Smooth muscle cell of the brain vasculature (primary cell): Measurements from ENCODE around the gene ANKRD11.
A peak's percentile ranks its signal among the peaks of the same experiment; 100 is the strongest.

Source experiments
- DNase-seq: peaks from one replicate; pipeline ENCODE4 v3.0.0-alpha.2; 2012; ENCODE audit warnings: low read depth, low spot score

The ANKRD11 gene

GRCh38 chr16:89349947-89350633, 140.3 kb downstream of the ANKRD11 start:
- no peak for DNase-seq

DNA sequence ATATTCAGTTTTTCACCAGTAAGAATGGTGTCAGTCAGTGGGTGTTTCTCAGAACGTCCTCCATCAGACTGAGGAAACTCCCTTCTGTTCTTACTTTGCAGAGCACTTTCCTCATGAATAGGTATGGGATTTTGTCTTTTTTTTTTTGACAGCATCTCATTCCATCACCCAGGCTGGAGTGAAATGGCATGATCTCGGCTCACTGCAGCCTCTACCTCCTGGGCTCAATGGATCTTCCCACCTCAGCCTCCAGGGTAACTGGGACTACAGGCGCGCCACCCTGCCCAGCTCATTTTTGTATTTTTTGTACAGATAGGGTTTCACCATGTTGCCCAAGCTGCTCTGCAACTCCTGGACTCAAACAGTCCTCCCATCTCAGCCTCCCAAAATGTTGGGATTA, 142.6 kb downstream of the ANKRD11 start:
- DNase-seq: no peak

DNA sequence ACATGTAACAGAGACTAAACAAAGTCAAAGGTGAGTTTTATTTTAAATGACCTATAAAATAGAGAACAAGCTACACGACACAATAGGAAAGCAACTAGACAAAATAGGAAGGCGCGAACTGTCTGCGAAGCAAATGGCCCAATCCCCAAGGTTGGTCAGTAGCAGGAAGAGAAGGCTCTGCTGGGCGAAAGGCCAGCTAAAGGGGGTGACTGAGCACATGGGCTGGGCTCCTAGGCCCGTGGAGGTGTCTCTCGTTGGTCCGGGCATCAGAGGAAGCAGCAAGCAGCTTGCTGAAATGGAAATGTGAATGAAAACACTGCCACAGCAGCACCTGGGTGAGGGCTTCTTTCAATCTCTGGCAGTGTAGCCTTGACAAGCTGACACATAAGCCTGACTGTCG, 143.5 kb downstream of the ANKRD11 start:
- DNase-seq: no peak

- no peak for DNase-seq
Measured at GRCh38 chr16:89345642-89346150, 144.7 kb downstream of the ANKRD11 start.

GRCh38 chr16:89344846-89345611, 145.3 kb downstream of the ANKRD11 start:
- no peak for DNase-seq

GRCh38 chr16:89344458-89344834, 145.9 kb downstream of the ANKRD11 start:
- no peak for DNase-seq

DNA sequence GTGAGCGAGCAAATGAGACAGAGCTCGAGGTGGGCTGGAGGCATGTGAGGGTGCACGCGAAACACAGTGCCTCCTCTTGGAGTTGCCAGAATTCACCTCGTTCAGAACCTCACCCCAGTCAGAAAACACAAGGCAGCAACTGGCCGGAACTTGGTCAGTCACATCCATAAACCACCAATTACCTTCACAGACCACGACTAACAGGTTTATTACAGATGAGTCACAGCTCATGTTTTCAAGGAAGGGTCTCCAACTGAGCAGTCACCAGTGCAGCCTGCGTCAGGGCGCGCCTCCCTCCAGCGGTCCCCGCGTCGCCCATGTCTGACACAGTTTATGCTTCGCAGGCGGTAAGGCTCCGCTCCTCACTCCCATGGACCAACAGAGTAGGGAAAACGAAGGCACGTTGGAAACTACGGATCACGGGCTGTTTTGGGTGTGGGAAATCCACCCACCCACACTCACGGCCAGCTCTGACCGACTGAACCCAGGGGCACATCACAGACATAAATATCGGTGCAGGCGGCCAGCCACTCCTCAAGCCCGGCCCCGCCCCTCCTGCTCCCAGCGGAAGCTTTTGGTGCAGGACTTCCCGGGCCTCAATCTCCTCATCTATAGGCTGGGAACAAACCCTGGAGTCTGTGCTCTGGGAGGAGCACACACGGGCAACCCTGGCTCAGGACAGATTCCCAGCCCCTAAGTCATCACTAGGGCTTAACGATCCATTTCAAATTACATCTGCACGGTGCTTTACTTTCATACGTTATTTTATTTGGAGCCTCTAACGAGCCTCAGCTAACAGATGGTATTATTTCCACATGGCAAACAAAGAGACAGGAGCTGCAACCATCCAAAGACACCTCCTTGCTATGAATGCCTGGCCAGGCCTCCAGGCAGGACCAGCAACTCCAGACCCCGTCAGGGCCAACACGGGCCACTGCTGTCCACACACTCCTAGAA, 146.6 kb downstream of the ANKRD11 start:
- no peak for DNase-seq

DNA sequence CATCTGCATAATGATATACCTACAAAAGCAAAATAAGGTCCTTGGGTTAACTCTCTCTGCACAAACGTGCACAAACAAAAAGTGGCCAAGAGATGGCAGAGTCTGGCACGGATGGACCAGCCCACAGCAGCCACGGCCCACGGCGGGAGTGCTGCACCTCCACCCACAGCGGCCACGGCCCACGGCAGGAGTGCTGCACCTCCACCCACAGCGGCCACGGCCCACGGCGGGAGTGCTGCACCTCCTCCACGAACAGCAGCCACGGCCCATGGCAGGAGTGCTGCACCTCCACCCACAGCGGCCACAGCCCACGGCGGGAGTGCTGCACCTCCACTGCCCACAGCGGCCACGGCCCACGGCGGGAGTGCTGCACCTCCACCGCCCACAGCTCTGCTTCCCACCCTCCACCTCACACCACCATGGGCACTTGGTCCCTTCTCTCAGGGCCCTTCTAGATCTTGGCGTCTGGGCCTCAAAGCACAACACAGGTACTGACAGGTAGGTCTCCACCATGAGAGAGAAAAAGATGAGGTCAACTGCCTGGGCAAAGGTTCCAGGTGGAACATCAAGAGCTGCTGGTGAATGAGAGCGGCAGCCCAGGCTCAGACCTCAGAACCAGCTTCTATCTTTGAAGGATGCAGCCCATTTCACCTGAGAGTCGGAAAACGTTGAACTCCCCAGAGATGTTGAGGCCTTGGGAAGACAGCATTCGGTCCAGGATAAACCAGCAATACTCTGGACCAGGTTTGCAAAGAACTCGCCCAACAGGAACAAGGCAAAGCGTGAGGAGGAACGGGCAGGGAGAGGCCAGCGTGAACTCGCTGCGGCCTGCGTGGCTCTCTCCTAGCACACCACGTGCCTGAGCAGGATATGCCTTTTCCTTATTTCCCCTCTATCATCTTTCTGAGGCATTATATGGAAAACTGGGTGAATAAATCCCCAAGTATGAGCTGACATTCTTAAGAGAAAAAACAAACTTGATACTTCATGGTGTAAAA, 148.4 kb downstream of the ANKRD11 start:
- no peak for DNase-seq

- DNase-seq: no peak
Measured at GRCh38 chr16:89341279-89341678, 149.1 kb downstream of the ANKRD11 start.

DNA sequence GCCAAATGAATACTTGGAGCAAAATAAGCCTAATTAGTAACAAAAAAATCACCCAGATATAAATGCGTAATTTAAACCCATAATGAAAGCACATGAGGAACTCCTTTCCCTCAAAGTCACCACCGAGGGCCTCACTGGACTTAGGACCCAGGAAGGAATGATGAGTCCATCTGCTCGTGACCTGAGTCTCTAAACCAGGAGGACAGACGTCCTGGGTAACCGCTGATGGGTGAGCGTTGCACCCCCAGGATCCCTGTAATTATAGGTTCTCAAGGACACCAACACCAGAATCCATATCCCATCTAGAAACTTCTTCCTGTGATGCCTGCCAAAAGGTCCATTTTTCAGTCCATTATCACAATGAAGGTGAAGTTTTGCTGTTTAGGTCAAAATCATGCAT, 151.5 kb downstream of the ANKRD11 start:
- no peak for DNase-seq

GRCh38 chr16:89337965-89338364, 152.4 kb downstream of the ANKRD11 start:
- no peak for DNase-seq

DNA sequence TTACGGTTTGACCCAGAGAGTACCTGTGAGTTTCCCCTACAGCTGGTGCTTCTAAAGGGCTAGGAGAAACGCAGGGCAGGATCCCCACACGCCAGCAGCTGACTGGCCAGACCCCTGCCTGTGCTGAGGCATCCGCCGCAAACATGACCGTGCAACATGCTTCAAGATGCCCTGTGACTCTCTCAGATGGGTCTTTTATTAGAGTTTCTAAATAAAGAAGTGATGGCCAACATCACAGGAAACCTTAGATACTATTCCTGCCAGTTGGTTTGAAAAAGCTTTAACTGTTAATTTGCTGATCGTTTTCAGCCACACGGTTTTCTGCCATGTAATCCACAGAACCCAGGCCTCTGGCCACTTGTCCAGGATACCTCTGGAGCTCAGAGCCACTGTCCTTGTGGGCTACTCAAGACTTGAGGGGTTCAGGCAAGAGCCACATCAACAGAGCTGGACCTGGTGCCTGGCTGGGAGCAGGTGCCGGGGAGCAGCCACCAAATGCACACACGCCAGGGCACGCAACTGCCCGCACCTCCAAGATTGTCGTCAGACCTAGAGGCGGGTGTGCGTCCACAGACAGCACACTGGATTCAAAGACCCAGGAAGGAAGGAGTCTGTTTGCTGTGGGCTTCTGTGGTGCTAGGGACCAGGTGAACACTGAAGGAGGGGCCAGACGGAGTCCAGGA, 154.4 kb downstream of the ANKRD11 start:
- DNase-seq: no peak

GRCh38 chr16:89334988-89335802, 155.2 kb downstream of the ANKRD11 start:
- no peak for DNase-seq

- DNase-seq: no peak
Measured at GRCh38 chr16:89334461-89334860, 155.9 kb downstream of the ANKRD11 start.

GRCh38 chr16:89334050-89334449, 156.3 kb downstream of the ANKRD11 start:
- no peak for DNase-seq

- peak; percentile 72 for DNase-seq
Measured at GRCh38 chr16:89333401-89334001, 156.9 kb downstream of the ANKRD11 start.

- no peak for DNase-seq
Measured at GRCh38 chr16:89332902-89333245, 157.5 kb downstream of the ANKRD11 start.

DNA sequence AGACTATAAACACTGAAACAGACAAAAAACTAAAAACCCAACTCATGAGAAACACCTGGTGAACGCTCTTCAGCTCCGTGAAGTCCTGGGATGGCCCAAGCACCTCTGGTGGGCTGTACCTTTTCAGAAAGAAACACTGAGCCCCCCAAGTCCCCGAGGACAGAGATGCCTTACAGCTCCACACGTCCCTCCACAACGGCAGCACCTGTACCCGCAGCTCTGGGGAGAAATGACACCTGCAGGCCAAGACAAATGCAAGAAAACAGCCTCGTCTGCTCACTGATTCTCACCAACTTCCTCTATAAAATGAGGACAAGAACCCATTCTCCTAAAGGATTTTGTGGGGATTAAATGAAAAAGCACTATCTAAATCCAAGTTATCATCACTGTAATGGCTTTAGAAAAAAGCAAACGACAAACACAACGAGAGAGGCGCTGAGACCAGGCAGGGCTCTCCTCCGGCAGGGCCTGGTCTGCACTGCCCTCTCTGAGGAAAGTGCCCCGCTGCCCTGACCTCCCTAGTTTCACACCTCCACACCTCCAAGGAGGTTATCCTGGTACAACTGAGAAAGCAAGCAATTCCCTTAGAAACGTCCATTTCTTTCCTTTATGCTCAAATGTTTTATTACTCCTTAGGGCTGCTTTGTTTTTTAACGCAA, 158.0 kb downstream of the ANKRD11 start:
- no peak for DNase-seq
